GM18502 (cell line): ENCODE results near the gene PLCB4.
"Not testable (repeated sequence)": the region's sequence is repeated elsewhere in the genome, so short reads cannot be mapped to it uniquely, and the experiment has no call there.

Experiments
- ATAC-seq: cut with Tn5 transposase; IDR thresholded peaks from one replicate; pipeline ENCODE4 v1.9.1; 2021; ENCODE audit warnings: mild to moderate bottlenecking; ENCODE audit not compliant: unreplicated experiment, poor library complexity

The PLCB4 gene

GRCh38 chr20:9136114-9136513, 67.2 kb downstream of the PLCB4 start:
- ATAC-seq, result no peak

DNA sequence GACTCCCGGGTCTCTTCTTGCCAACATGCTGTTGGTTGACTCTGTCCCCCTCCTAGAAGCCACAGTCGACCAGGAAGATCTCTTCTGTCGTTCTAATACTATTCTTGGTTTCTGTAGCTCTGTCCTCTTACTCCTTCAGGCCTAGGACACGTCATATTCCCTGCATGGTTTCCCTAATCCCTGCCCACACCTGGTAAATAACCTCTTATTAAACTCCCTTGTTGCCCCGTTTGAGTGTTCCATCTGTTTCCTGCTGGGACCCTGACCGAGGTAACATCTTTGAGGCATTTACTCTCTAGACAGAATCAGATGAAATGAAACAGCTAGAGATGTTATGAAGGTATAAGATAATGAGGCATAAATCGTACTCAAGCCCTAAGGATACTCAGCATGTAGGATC, 68.1 kb downstream of the PLCB4 start:
- ATAC-seq, result no peak

DNA sequence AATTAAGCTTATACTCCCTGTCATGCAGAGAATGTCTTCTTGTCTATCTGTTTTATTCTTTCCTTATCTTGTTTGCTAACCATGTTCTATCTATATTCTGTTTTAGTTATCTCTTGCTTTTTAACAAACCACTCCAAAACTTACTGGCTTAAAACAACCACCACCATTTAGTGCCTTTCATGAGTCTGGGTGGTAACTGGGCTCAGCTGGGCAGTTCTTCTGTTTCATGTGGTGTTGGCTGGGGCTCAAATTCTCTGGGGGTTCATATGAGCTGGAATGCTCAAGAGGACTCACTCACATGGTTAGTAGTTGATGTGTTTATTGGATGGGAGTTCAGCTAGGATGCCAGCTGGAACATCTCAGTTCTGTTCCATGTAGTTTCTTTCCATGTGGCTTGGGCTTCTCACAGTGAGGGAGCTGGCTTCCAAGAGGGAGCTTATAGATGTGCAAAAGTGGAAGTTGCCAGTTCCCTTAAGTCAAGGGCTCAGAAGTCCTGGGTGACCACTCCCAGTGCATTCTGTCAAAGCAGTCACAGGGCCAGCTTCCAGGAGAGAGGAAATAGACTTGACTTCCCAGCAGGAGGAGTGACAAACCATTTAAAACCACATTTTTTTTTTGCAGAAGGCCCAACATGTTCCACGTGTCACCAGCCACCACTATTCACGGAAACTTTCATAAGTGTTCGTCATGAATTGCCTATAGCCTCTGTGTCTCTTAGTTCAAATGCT, 70.4 kb downstream of the PLCB4 start:
- no peak for ATAC-seq

- ATAC-seq, result no peak
These were observed 71.4 kb downstream of the PLCB4 start for GRCh38 chr20:9140162-9140760.

GRCh38 chr20:9141070-9141469, 72.2 kb downstream of the PLCB4 start:
- ATAC-seq, result no peak

DNA sequence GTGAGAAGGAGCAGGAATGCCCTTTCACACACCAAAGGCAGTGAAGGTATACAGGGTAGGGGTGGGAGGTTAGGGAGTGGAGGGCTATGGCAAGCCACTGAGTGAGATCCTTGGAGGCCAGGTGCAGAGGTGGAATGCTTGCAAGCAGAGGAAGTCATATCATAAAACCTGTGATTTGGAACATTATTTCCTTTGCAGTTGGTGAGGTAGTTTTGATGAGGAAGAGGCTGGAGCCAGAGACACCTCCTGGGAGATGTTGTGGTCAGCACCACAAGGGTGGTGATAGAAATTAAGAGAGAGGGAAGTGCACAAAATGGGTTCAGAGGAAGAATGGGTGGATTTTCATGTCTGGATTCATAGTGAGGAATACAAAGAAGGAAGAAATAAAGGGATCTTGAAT, 73.0 kb downstream of the PLCB4 start:
- ATAC-seq, result no peak

DNA sequence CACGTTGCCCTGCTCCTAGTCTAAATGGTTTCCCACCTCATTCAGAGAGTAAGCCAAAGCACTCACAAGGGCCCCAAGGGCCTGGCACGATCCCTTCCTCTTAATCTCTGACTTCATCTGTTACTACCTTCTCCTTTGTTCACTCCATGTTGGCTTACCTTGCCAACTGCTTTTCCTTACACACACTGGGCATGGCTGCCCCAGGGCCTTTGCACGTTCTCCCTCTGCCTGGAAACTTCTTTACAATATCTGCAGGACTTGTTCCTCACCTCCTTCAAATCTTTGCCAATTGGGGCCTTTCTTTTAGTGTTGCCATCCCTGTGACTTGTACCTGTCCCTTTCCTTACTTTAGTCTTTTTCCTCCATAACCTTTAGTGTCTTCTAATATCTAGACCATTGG, 73.9 kb downstream of the PLCB4 start:
- no peak for ATAC-seq

GRCh38 chr20:9143926-9144325, 75.0 kb downstream of the PLCB4 start:
- no peak for ATAC-seq

GRCh38 chr20:9144643-9145042, 75.8 kb downstream of the PLCB4 start:
- ATAC-seq, result no peak

DNA sequence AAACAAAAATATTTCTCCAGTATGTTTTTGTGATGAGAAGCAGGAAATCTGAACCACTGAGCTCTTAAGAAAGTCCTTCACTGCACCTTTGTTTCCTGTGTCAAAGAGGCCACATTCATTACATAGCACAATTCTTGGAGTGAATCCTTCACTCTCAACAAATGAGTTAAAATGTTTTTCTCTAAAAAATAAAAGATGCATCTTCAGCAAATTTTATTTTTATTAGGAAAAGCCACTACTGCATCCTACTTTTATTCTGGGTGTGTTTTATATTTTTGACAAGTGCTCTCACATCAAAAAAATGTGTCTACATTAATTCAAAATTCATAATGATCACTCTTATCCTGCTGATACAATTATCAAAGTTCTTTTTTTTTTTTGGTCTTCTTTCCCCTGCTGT, 76.3 kb downstream of the PLCB4 start:
- ATAC-seq, result no peak

DNA sequence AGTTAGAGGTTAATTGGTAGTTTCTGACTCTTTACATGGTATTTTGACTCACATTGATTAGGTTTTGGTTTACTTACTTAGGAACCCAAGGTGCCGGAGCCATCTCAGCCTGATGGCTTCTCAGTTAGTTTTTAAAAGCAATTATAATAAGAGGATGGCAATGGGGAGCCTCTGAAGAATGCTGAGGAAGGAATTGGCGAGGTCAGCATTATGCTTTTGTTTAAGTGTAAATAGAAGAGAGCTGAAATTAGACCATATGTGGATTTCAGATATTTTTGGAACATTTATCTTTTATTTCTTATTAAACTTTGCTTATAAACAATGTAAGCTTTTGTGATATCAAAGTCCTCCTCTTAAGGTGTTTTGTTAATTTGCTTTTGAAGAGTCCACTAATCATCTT, 77.8 kb downstream of the PLCB4 start:
- ATAC-seq, result no peak

DNA sequence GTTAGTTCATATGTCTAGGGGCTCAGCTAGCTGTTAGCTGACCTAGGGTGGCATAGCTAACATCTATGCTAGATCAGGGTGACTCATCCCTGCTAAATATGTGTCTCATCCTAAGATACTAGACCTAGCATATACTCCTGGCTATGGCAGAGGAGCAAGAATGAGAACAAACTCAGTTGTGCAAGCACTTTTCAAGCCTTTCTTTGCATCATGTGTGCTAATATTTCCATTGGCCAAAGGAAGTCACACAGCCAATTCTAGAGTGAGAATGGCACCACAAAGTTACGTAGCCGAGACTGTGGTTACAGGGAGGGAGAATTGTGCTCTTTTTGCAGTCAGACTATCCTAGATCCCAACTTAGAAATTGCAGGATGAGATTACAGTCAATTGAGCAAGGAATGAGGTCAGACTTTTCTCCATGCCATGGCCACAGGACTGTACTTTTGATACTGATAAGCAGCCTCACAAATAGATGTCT, 78.7 kb downstream of the PLCB4 start:
- ATAC-seq, result no peak

DNA sequence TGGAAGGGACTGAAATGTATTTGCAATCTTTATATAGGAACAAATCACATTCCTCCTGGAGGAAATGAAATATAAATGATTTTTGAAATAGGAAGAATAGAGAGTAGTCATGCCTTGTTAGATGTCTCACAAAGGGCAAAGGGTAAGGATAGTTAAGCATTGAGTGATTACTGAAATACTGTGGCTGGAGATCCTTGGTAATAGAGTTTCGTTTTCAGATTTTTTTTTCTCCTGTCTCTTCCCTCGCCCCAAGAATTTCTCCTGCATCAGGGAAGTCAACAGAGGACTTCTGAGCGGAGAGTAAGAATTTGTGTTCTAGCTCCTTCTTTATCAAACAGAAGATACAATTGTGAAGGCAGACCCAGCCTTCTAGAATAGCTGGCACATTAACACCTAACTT, 79.4 kb downstream of the PLCB4 start:
- no peak for ATAC-seq

DNA sequence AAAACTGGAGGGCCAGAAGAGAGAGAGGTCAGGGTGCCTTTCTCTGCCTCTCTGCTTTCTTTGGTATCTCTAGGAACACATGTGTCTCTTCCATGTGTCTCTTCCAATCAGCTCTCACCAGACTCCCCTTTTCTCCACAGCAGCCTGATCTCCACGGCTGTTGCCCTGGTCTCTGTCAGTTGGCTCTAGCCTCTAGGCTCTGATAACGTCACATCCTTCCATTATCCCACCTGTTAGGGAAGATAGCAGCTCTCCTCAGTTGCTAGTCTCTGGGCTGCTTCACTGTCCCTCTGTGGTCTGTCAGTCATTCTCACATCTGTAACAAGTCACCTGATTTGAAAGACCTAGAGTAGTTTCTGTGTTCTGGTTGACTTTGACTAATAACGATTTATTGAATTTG, 80.2 kb downstream of the PLCB4 start:
- ATAC-seq, result no peak

- ATAC-seq, result no peak
These were observed 80.9 kb downstream of the PLCB4 start for GRCh38 chr20:9149796-9150195.

DNA sequence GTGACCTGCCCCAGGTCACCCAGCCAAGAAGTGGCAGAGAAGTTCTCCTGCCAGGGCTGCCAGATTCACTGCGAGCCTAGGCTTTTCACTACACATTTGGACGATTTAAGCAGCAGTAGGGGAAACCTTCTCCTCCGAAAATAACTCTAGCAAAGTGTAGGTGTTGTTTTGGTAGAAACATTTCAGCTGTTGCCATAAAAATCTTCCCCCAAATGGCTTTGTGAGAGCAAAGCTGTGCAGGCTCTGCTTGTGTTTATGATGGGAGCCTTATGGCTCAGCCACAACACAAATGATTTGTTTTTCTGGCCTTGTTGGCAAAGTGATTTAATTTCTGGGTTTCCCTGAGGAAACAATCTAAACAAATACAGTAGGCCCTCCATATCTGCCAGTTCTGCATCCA, 81.8 kb downstream of the PLCB4 start:
- ATAC-seq, result no peak

- not testable (repeated sequence) for ATAC-seq
These were observed 83.3 kb downstream of the PLCB4 start for GRCh38 chr20:9152139-9152538.

DNA sequence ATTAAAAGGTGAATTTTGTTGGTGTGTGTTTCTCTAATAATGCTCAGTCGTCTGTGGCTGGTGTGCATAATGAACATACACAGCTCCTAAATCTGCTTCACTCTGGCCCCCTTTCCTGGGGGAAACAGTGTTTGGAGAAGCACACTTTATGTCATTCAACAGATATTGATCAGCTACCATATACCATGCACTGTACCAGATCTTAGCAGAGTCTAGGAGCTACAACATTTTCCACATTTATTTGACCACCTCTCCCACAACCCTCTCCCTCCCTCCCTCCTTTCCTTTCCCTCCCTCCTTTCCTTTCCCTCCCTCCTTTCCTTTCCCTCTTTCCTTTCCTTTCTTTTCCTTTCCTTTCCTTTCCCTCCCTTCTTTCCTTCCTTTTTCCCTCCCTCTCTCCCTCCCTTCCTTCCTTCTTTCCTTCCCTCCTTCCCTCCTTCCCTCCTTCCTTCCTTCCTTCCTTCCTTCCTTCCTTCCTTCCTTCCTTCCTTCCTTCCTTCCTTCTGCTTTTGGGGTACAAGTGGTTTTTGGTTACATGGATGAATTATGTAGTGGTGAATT, 85.7 kb downstream of the PLCB4 start:
- no peak for ATAC-seq

- ATAC-seq, result no peak
These were observed 87.8 kb downstream of the PLCB4 start for GRCh38 chr20:9156529-9157280.

DNA sequence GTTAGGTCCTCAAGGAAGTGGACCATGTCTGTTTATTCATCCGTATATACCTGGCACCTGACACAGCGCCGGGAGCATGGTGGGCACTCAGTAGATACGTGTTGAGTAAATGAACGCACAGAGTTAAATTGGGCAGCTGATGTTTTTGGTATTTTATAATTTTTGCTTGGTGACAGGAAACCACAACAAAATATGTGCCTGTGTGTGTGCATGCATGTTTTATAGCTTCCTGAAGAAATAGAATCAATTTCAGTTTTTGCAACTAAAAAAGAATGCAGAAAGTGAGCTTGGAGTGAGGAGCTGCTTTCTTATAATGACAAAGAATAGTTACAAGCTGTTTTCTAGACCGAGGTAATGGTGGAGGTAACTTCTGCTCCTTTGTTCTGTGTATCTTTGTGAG, 91.4 kb downstream of the PLCB4 start:
- no peak for ATAC-seq

- ATAC-seq, result no peak
These were observed 91.9 kb downstream of the PLCB4 start for GRCh38 chr20:9160757-9161156.
